Stimulated activated CD8-positive, alpha-beta memory T cell treated with anti-CD3 and anti-CD28 coated beads, Interleukin-4, amount 100 ng/mL, for 24 hours (primary cell): ENCODE measurements around the gene MYH10.

Source experiments
- DNase-seq: peaks from one replicate; pipeline ENCODE4 v3.0.0-alpha.2; 2020; ENCODE audit warnings: low read depth

The MYH10 gene

GRCh38 chr17:8444494-8444893, 186.0 kb downstream of the MYH10 start:
- no peak for DNase-seq

- DNase-seq = no peak
These were observed 186.8 kb downstream of the MYH10 start for GRCh38 chr17:8443756-8444155.

DNA sequence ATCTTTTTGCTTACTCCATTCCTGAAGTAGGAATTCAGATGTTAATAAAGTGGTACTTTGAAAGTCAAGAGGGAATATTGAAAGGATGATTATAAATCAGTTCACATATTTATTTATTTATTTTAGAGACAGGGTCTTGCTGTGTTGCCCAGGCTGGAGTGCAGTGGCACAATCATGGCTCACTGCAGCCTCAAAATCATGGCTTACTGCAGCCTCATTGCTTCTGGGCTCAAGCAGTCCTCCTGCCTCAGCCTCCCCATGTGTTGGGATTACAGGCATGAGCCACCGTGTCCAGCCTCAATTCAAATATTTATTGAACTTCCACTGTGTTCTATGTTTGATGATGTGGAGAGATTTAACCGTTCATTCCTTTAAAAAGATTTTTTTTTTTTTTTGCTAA, 188.2 kb downstream of the MYH10 start:
- DNase-seq = no peak

GRCh38 chr17:8441690-8442089, 188.8 kb downstream of the MYH10 start:
- no peak for DNase-seq

GRCh38 chr17:8439681-8440080, 190.8 kb downstream of the MYH10 start:
- DNase-seq = no peak

DNA sequence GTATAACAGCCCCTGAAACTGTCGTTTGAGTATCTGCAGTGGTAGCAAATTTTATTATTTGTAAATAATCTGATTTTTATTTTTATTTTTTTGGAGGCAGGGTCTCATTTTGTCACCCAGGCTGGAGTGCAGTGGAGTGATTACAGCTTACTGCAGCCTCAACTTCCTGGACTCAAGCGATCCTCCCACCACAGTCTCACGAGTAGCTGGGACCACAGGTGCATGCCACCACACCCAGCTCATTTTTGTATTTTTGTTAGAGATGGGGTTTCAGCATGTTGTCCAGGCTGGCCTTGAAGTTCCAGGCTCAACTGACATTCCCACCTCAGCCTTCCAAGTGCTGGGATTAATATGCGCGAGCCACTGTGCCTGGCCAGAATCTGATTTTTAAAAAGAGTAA, 192.1 kb downstream of the MYH10 start:
- no peak for DNase-seq

GRCh38 chr17:8436844-8437171, 193.7 kb downstream of the MYH10 start:
- DNase-seq = no peak

GRCh38 chr17:8436169-8436843, 194.2 kb downstream of the MYH10 start:
- DNase-seq = peak; percentile 49

DNA sequence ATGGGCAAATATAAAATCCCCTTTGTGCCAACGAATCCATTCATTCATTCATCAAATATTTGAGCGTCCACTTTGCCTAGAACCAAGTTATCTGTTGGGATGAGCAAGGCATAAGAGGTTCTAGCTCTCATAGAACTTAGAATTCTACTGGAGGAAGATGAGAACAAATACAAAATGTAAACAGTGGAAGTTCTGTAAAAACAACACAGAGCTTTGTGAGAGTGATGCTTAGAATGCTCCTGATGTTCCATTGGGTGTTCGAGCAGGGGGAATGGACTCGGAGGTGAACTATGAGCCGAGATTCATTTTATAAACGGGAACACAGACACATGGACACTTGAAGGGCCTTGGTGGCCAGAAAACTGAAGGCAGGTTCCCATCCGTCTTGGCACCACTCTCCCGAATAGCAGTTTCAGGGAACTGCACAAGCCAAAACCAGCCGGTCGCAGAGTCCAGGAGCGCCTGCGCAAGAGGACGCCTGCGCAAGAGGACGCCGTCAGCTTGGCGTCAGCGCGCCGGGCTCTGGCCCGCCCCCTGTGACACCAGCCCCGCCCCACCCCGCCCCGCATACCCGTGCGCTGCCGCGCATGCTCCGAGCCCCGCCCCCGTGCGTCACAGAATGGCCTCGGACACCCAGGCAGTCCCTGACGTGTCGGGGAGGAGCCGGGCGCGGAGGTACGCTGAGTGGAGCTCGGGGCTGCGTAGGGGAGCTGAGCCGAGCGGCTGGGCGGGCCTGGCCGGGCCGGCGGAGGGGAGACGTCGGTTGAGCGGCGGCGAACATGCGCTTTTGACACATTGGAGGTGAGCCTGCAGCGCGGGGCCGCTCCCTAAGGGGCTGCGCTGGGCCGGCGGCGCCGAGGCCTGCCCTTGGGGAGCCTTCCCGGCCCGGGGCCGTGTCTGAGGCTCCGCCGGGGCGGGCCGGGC, 195.0 kb downstream of the MYH10 start, which contains the start of gene NDEL1:
TSS of gene NDEL1 (plus strand) at position 640 of the 924 bp plus-strand sequence. CDS start 8,388 bp downstream, outside the sequence.
- peak; percentile 99 for DNase-seq

- DNase-seq = no peak
These were observed 199.6 kb downstream of the MYH10 start for GRCh38 chr17:8430966-8431365.

DNA sequence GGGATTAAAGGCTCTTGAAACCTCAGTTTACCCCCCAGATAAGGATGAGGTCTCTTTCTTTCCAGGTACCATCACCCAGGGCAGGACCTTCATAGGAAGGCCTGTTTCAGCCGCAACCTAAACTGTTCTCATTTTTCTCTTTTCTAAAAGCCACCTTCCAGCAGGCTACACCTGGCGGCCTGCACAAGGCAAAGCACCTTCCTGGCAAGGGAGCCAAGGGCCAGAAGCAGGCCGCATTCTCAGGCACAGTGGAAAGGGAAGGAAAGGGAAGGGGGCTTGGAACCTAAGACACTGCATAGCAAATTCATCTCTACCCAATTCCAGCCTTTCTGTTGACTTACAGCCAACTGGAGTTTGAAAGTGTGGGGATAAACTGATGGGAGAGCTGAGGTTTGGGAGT, 203.7 kb downstream of the MYH10 start:
- no peak for DNase-seq

DNA sequence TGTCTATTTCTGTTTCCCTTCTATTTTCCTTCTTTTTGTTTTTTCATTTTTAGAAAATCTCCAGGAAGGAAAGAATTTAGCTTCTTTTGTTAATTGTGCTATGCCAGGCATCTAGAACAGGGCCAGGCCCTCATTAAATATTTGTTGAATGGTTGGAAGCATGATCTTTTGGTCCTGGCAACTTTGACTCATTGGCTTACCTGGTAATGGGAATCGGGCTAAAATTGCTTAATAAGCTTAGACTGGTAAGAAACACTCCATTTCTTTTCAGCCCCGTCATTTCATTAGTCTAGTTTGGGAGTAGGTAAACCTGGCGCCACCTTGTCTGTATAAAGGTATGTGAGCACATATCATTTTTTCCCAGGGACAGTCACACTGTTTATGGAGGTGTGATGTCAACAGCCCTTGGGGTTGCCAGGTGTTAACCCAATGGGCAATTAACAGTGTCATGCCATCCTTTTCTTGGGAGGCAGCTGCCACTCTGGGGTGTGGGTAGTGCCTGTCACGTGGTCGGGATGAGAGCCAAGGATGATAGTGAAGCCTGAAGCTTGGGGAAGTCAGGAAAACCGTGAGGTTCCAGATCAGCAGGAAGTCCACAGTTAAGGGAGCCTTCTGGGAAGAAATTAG, 204.3 kb downstream of the MYH10 start:
- no peak for DNase-seq
